Stimulated activated CD8-positive, alpha-beta memory T cell treated with anti-CD3 and anti-CD28 coated beads, Interleukin-12 subunit alpha, Interleukin-12 subunit beta, amount 100 ng/mL, for 24 hours (primary cell): ENCODE data around the gene CLCN7.

ENCODE experiments used
- DNase-seq: peaks from one replicate; pipeline ENCODE4 v3.0.0-alpha.2; 2020; ENCODE audit errors: extremely low read depth

CLCN7 gene

DNA sequence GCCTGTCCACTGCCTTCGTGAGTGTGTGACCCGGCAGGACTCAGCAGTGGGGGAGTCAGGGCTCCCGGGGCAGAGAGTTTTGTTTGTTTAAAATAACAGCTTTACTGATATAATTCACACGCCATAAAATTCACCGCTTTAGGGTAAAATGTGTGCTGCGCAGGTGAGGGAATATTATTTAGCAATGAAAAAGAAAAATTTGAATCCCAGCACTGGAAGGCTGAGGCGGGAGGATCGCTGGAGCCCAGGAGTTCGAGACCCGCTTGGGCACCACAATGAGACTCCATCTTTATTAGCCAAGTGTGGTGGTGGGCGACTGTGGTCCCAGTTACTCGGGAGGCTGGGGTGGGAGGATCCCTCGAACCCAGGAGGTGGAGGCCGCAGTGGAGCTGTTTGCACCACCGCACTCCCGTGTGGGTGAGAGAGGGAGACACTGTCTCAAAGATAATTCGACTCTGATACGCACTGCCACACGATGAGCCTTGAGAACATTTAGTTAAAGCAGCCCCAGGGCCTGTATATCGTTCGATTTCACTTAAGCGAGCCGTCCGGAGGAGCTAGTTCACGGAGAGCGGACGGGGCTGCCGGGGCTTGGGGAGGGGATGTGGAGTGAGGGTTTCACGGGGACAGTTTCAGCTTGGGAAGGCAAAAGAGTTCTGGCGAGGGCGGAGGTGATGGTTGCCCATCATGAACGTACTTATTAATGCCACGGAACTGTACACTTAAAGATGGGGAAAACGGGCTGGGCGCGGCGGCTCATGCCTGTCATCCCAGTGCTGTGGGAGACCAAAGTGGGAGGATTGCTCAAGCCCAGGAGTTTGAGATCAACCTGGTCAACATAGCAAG lies 28.5 kb upstream of the CLCN7 start:
- DNase-seq, result no peak

DNA sequence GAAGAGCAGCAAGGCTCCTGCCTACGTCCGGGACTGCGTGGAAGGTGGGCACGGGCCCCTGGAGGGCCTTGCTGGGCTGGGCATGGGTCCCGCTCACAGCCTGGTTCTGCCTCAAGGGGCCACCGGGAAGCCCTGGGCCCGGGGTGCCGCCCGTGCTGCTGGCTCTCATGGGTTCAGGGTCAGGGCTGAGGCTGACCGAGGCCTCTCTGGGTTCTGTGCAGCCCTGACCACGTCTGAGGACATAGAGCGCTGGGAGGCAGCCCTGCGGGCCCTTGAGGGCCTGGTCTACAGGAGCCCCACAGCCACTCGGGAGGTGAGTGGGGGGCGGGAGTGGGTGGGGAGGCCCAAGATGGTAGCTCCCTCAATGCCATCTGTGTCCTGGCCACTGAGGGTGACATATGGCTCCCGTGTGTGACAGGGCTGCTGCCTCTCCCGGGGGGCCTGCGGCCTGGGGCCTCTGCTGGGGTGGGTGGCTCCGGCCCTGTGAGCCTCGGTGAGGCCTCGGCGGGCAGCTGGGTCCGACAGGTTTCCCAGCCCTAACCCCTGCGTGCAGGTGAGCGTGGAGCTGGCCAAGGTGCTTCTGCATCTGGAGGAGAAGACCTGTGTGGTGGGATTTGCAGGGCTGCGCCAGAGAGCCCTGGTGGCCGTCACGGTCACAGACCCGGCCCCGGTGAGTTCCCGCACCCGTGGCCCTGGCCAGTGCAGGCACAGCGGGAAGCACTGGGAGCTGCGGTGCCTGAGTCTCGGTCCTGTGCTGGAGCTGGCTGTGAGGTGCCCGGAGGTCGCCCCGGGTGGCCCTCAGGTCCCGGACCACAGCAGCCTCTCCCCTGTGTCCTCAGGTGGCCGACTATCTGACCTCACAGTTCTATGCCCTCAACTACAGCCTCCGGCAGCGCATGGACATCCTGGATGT lies 27.5 kb upstream of the CLCN7 start:
- DNase-seq, result no peak

DNA sequence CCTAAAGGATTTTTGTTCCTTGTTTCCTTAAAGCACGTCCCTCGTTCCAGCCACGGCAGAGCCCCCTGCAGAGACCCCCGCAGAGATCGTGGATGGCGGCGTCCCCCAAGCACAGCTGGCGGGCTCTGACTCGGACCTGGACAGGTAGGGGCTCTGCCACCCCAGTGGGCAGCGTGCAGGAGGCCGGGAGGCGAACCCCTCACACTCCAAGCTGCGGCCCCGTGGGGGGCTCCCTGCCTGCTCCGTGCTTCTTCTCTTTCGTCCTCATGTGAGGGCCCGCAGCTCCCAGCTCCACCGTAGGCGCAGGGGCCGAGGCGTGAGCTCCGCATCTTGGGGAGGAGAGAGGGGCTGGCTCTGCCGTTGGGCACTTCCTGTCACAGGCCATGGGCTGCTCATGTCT lies 26.8 kb upstream of the CLCN7 start:
- no peak for DNase-seq

DNA sequence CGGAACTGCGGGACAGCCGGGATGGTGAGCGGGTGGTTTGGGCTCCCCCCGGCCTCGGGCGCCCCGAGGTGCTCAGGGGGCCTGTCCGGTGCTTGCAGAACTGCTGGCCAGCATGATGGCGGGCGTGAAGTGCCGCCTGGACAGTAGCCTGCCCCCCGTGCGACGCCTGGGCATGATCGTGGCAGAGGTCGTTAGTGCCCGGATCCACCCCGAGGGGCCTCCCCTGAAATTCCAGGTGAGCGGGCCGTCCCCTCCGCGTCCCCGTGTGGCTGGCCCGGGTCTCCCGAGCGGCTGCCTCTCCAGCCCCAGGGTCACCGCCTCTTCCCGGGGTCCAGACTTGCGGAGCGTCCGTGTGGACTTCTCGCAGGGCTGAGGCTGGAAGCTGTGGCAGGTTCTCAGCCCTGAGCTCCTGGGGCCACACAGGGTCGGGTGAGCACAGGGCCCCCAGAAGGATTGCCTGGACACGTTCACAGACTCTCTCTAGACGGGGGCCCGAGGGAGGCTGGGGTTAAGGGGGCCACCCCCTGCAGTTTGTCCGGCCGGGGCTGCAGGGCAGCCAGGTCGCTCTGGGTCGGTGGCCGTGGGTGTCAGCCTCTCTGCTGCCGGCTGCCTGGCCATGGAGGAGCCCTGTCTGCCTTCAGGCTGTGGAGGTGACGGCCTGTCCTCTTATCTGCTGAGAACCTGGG lies 25.8 kb upstream of the CLCN7 start:
- DNase-seq, result no peak

DNA sequence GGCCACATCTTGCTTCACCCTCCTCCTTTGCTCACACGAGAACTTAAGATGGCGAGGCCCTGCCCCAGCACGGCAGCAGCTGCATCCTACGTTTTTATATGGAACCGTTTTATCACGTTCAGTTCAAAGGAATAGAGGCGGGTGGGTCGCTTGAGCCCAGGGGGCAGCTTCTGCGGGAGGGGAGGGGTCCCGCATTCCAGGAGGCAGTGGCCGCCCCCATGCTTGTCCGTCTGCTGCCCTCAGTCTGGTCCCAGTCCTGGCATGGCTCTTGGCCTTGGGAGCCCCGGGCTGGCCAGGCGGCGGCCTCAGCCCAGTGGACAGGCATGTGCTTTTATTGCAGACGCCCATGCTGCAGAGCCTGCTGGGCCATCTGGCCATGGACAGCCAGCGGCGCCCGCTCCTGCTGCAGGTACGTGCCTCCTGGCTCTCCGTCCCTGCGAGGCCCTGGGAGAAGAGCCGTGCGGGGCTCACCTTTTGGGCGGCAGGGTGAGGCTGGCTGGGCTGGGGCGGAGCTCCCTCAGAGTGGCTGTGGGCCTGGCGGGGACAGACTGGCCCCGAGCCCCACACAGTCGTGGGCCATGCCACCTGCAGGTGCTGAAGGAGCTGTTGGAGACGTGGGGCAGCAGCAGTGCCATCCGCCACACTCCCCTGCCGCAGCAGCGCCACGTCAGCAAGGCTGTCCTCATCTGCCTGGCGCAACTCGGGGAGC lies 25.1 kb upstream of the CLCN7 start:
- DNase-seq, result no peak

DNA sequence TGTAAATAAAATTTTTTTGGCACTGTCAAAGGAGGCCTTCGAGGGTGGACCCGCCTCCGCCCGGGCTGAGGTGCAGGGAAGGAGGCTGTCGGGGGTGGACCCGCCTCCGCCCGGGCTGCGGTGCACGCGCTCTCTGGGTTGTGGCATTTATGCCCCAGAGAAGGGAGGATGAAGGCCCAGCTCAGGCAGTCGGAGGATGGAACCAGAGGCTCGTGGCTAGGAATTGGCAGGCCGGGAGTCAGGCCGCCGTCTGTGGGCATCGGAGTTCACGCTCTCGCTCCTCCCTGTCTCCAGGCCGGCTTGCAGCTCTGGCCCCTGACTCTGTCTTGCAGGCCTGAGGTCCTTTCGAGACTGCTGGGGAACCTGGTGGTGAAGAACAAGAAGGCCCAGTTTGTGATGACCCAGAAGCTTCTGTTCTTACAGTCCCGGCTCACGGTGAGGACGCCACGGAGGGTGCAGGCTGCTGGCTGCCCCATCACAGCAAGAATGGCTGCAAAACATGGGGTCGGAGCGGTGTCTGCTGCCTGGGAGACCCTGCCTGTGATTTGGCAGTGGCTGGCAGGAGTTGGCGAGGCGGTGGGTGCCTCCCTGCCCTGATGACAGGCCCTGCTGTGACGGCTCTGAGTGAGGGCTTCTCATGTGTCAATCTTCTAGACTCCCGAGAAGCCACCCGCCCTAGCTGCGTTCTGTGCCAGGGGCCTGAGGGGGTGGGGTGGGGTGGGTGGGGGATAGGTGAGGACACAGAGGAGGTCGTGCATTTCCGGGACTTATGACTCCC lies 24.3 kb upstream of the CLCN7 start:
- DNase-seq, result no peak

DNA sequence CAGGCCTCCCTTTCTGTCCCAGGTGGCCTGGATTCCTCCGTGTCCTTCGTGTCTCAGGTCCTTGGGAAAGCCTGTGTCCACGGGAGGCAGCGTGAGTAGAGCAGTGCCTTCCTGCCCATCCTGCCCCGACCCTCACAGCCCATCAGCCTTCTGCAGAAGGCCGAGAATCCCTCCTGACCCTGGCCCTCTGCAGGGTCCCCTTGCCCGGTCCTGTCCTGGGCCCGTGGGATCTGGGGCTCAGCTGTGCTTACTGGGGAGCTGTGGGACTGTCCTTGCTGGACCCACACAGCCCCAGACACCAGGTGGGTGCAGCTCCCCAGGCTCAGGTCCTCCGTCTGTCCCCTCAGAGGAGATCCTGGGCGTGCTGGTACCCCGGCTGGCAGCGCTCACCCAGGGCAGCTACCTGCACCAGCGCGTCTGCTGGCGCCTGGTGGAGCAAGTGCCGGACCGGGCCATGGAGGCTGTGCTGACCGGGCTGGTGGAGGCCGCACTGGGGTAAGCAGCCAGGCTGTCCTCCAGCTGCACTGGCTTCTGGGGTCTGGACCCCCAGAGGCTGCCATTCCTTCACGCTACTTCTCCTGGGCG lies 22.3 kb upstream of the CLCN7 start:
- DNase-seq, result no peak

DNA sequence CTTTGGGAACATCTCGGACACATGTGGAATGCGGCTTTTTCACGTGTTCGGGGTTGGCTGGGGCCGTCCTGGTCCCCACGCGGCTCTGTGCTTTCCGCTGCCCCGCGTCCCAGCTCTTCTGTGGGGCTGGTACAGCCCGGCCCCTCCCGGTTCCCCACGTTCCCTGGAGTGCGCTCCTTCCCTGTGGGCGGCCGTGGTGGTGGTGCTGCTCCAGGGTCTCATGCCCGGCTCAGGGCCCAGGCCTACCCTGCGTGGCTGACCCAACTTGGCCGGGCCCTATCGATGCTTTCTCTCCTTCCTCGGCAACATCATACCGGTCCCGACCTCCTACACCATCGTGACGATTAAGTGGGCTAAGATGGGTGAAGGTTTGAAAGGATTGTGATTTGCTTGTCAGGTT lies 21.6 kb upstream of the CLCN7 start:
- no peak for DNase-seq

DNA sequence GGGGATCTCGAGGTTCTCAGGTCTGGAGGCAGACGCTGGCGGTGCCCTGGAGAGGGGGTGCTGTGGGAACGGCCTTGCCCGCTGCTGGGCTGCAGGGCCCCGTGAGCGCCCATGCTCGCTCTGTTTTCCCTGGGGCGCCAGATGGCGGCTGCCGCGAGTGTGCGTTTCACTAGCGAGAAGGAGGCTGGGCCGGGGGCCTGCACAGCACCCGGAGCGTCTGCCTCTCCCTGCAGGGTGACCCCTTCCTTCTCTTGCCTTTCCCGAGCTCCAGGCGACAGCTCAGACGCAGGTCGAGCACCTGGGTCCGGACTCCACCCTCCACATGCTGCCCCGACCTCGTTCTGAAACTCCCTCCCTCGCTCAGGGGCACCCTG lies 21.0 kb upstream of the CLCN7 start:
- DNase-seq, result no peak

DNA sequence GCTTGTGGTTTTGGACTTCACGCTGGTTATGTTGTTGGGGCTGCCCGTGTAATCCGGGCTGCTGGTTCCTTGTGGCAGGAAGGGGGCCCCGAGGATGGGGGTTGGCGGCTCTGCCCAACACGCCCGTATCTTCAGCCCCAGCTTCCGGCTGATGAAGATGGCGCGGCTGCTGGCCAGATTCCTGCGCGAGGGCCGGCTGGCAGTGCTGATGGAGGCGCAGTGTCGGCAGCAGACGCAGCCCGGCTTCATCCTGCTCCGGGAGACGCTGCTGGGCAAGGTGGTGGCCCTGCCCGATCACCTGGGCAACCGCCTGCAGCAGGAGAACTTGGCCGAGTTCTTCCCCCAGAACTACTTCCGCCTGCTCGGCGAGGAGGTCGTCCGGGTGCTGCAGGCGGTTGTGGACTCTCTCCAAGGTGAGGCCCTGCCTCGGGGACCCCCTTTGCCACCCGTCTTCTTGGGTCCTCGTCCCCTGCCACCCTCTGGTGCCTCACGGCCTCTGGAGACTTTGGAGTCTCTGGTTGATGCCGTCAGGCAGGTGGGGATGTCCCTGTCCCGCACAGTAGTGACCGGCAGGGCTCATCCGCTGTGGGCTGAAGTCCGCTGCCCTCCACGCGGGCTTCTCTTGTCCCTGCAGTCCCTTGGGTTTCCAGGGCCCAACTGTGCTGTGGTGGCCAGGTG lies 20.5 kb upstream of the CLCN7 start:
- no peak for DNase-seq

DNA sequence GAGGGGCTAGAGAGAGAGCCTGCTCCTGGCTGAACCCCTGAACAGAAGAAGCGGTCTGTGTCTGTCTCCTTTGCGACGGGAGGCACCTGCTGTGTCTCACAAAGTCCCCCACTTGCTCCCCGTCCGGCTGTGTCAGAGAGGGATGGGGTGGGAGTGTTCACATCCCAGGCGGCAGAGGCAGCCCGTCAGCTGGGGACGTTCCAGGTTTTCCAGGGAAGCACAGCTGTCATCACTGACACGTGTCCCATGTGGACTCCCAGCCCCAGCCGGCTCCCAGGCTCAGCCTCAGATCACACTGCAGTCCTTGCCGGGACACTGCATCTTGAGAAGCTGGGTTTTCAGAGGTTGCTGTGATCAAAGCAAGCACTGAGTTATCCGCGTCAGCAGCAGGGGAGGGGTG lies 19.9 kb upstream of the CLCN7 start:
- DNase-seq, result no peak

DNA sequence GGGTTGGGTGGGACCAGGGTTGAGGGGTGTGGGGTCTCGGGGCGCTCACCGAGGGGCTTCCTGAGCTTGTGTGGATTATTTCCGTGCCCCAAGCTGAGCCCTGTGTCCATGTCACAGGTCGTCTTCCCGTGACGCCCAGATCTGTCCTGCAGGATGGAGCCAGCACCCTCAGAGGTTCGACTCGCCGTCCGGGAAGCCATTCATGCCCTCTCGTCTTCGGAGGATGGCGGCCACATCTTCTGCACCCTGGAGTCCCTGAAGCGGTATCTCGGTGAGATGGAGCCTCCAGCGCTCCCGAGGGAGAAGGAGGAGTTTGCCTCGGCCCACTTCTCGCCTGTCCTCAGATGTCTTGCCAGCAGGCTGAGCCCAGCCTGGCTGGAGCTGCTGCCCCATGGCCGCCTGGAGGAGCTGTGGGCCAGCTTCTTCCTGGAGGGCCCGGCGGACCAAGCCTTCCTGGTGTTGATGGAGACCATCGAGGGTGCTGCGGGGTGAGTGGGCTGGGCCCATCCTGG lies 19.4 kb upstream of the CLCN7 start:
- no peak for DNase-seq

DNA sequence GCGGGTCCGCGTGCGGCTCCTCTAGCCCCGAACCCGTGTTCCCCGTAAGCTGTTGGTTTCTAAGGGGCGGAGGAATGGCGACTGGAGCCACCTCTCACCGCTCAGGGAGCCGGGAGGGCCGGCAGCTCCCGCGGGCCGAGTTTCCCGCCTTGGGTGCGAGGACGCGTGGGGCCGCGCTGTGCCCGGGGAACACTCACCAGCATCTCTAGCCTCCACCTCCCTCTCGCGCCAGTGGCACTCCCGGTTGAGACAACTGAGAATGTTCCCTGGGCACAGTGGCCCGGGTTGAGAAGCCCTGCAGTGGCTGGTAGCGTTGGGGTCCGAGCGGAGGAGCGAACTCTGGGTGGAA lies 18.9 kb upstream of the CLCN7 start:
- no peak for DNase-seq

DNA sequence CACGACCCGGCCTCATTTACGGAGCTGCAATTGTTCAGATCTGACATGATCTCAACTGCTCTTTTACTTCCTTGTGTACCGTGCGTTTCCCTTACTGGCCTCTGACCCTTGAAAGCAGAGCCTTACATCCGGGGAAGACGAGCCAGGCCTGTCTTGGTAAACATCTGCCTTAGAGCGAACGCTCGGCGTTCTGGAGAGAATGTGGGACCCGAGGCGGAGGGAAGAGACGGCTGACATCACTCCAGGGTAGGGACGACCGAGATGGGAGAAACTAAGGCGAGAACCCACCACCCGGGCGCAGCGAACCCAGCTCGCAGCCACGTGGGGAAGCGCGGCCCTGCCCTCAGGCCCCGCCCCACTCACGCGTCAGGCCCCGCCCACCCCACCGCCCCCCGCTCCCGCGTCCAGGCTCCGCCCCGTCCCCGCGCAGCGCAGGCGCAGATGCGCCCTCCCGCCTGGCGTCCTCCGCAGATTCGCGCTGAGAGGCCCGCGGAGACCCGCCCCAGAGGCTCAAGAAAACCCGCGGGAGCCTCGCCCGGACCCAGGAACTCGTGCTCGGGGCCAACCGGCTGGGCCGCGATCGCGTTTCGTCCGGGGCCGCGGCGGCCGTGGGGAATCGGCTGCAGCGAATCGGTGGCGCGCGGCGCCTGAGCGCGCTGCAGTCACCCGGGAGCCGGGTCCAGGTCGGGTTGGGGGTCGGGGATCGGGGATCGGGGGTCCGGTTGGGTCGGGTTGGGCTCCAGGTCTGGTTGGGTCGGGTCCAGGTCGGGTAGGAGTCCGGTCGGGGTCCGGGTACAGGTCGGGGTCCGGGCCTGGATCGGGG lies 18.3 kb upstream of the CLCN7 start, which contains the start of gene TELO2:
Gene TELO2 (plus strand): TSS at position 438 of the 823 bp plus-strand sequence. CDS start 922 bp downstream, outside the sequence.
- DNase-seq, result peak; percentile 68

DNA sequence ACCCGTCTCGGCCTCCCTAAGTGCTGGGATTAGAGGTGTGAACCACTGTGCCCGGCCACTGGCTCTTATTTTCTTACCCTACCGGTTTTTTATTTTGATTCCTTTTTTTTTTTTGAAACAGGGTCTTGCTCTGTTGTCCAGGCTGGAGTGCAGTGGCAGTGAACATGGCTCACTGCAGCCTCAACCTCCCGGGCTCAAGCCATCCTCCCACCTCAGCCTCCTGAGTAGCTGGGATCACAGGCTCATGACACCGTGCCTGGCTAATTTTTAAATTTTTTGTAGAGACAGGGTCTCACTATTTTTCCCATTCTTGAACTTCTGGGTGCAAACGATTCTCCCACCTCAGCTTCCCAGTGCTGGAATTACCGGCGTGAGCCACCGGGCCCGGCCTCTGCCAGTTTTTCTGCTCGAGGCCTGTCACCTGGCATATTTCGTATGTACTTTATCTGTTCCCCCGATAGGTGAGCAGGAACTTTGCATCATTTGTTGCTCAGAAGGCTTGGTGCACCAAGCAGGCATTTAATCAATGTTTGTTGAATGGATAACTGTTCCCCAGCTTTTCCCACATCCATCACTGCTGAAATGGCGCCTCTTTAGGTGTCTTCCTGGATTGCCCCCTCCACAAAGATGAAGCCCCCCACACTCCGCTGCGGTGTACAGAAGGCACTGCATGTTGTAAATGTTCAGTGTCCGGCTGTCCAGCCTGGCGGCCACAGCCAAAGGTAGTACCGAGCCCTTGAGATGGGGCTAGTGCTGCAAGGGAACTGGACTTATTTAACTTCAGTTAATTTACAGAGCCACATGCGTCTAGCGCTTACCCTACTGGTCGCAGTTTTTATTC lies 17.5 kb upstream of the CLCN7 start:
- DNase-seq, result no peak

DNA sequence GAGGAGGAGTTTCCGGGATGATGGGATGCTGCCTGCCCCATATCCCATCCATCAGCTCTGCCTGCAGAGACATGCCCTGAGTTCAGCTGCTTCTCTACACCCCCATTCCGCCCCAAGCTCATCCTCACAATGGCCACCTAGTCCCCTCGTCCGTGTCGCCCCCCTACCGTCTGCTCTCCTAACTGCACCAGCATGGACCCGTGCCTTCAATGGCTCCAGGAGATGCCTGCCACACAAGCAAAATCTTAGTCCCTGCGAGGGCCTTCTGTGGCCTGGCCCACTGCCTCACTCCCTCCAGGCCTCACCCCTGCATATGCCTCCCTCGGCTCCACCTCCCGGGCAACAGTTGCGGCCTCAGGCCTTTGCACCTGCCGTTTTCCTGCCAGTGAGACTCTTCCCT lies 16.5 kb upstream of the CLCN7 start:
- DNase-seq, result no peak

DNA sequence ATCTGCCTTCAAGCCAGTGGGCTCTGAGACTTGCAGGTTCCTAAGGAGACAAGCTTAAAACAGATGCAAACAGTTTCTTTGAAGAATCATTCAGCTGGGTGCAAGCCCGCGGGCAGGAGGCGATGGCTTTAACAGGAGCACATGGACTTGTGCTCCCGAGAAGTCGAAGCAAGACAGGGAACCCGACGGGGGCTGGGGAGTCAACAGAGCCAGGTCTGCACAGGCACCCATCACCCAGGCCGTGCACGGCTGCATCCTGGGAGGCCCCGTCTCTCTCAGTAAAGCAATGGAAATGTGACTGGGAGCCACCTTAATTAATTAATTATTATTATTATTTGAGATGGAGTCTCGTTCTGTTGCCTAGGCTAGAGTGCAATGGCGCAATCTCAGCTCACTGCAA lies 14.2 kb upstream of the CLCN7 start:
- DNase-seq, result no peak

DNA sequence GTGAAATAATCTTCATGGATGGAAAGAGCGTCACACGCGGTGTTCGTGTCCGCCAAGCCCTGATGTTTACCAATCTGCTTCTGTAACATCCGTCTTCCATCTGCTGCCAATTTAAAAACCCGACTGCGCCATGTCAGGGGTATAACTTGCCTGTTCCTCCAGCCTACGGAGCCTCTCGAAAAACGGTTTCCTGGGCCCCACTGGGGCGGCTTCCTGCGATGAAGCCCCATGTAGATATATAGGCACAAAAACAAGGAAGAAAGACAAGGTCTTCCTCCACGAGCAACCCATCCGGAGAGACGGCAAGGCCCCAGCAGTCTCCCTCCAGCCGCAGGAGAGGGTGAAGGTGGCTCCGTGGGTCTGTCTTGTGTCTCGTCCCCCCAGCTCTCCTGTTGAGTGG lies 13.8 kb upstream of the CLCN7 start, which contains the start of gene PTX4:
Gene PTX4 (minus strand): TSS at position 326 of the 400 bp plus-strand sequence. CDS start 35 bp downstream, at position 291.
- DNase-seq, result no peak
